Ecto neural progenitor cell (in vitro differentiated cells): ENCODE data around the gene HYDIN.
"Not testable (repeated sequence)": the region's sequence is repeated elsewhere in the genome, so short reads cannot be mapped to it uniquely, and the experiment has no call there.

Experiments
- DNase-seq: peaks from one replicate; pipeline ENCODE4 v3.0.0-alpha.2; 2018; ENCODE audit warnings: low spot score

HYDIN gene

GRCh38 chr16:71225145-71225544 is 5.4 kb downstream of the HYDIN start:
- no peak for DNase-seq

GRCh38 chr16:71218306-71218963 is 12.1 kb downstream of the HYDIN start:
- DNase-seq, result no peak

GRCh38 chr16:71217506-71217905 is 13.0 kb downstream of the HYDIN start:
- DNase-seq, result no peak

- no peak for DNase-seq
Observed at GRCh38 chr16:71216714-71217113, 13.8 kb downstream of the HYDIN start.

- DNase-seq, result no peak
Observed at GRCh38 chr16:71214746-71215381, 15.7 kb downstream of the HYDIN start.

- no peak for DNase-seq
Observed at GRCh38 chr16:71205482-71206131, 24.9 kb downstream of the HYDIN start.

GRCh38 chr16:71203631-71204030 is 26.9 kb downstream of the HYDIN start:
- no peak for DNase-seq

GRCh38 chr16:71201556-71201955 is 29.0 kb downstream of the HYDIN start:
- DNase-seq, result no peak

GRCh38 chr16:71201054-71201453 is 29.5 kb downstream of the HYDIN start:
- no peak for DNase-seq

- no peak for DNase-seq
Observed at GRCh38 chr16:71198408-71198807, 32.1 kb downstream of the HYDIN start.

GRCh38 chr16:71192387-71192786 is 38.1 kb downstream of the HYDIN start:
- DNase-seq, result no peak

GRCh38 chr16:71188956-71189712 is 41.4 kb downstream of the HYDIN start:
- no peak for DNase-seq

- no peak for DNase-seq
Observed at GRCh38 chr16:71185347-71185746, 45.2 kb downstream of the HYDIN start.

- DNase-seq, result no peak
Observed at GRCh38 chr16:71179569-71179968, 51.0 kb downstream of the HYDIN start.

- no peak for DNase-seq
Observed at GRCh38 chr16:71172481-71173207, 57.9 kb downstream of the HYDIN start.

- not testable (repeated sequence) for DNase-seq
Observed at GRCh38 chr16:71161007-71161406, 69.5 kb downstream of the HYDIN start.

GRCh38 chr16:71157278-71157677 is 73.2 kb downstream of the HYDIN start:
- not testable (repeated sequence) for DNase-seq

GRCh38 chr16:71153329-71153728 is 77.2 kb downstream of the HYDIN start:
- DNase-seq, result not testable (repeated sequence)

- not testable (repeated sequence) for DNase-seq
Observed at GRCh38 chr16:71151654-71152053, 78.9 kb downstream of the HYDIN start.

GRCh38 chr16:71143246-71143645 is 87.3 kb downstream of the HYDIN start:
- DNase-seq, result not testable (repeated sequence)

- DNase-seq, result not testable (repeated sequence)
Observed at GRCh38 chr16:71110565-71110964, 120.0 kb downstream of the HYDIN start.

- DNase-seq, result not testable (repeated sequence)
Observed at GRCh38 chr16:71109656-71110208, 120.8 kb downstream of the HYDIN start.
